HEK293 (cell line): ENCODE data around the gene SLC30A3.

Experiments used
- BCL11B ChIP-seq: fragments of 450-650 bp; formaldehyde crosslinking; IDR thresholded peaks from 2 replicates; pipeline ENCODE4 v1.5.1; 2016; ENCODE audit warnings: low read depth, missing biosample characterization, missing genetic modification characterization
- CTCF ChIP-seq: fragments of 450-650 bp; formaldehyde crosslinking; IDR thresholded peaks from 2 replicates; pipeline ENCODE4 v1.5.1; 2016; ENCODE audit warnings: missing biosample characterization, missing genetic modification characterization
- HOXD13 ChIP-seq: sonication (generic); formaldehyde crosslinking; IDR thresholded peaks from 2 replicates; pipeline ENCODE4 v1.8.0; 2022; ENCODE audit warnings: missing genetic modification reagents, borderline replicate concordance
- SETDB1 ChIP-seq: IDR thresholded peaks from one replicate; pipeline ENCODE4 v1.6.1; 2017; ENCODE audit warnings: mild to moderate bottlenecking, low read length, moderate library complexity, mixed read lengths; ENCODE audit not compliant: insufficient read length
- SP3 ChIP-seq: fragments of 450-650 bp; formaldehyde crosslinking; IDR thresholded peaks from 2 replicates; pipeline ENCODE4 v1.5.1; 2016; ENCODE audit warnings: missing biosample characterization, missing genetic modification characterization
- SP7 ChIP-seq: fragments of 450-650 bp; formaldehyde crosslinking; IDR thresholded peaks from 2 replicates; pipeline ENCODE4 v1.5.1; 2016; ENCODE audit warnings: missing biosample characterization, missing genetic modification characterization
- TCF7L2 ChIP-seq: IDR thresholded peaks from 2 replicates; pipeline ENCODE4 v1.6.1; 2011; ENCODE audit warnings: low read depth, mild to moderate bottlenecking, inconsistent platforms, low read length, moderate library complexity, borderline replicate concordance
- ZBTB49 ChIP-seq: fragments of 450-650 bp; formaldehyde crosslinking; IDR thresholded peaks from 2 replicates; pipeline ENCODE4 v1.5.1; 2016; ENCODE audit warnings: missing biosample characterization, missing genetic modification characterization, low read depth
- ZNF18 ChIP-seq: fragments of 450-650 bp; formaldehyde crosslinking; IDR thresholded peaks from 2 replicates; pipeline ENCODE4 v1.5.1; 2016; ENCODE audit warnings: missing biosample characterization, missing genetic modification characterization
- ZNF19 ChIP-seq: fragments of 450-650 bp; formaldehyde crosslinking; IDR thresholded peaks from 2 replicates; pipeline ENCODE4; 2016; ENCODE audit warnings: missing biosample characterization, missing genetic modification characterization, low read depth
- ZNF23 ChIP-seq: fragments of 450-650 bp; formaldehyde crosslinking; IDR thresholded peaks from 2 replicates; pipeline ENCODE4 v1.5.1; 2016; ENCODE audit warnings: missing biosample characterization, missing genetic modification characterization, borderline replicate concordance
- ZNF24 ChIP-seq: fragments of 450-650 bp; formaldehyde crosslinking; IDR thresholded peaks from 2 replicates; pipeline ENCODE4 v1.5.1; 2016; ENCODE audit warnings: missing biosample characterization, missing genetic modification characterization
- ZNF292 ChIP-seq: fragments of 450-650 bp; formaldehyde crosslinking; IDR thresholded peaks from 2 replicates; pipeline ENCODE4 v1.5.1; 2016; ENCODE audit warnings: low read depth, missing biosample characterization, missing genetic modification characterization, borderline replicate concordance
- ZNF302 ChIP-seq: fragments of 450-650 bp; formaldehyde crosslinking; IDR thresholded peaks from 2 replicates; pipeline ENCODE4 v1.5.1; 2016; ENCODE audit warnings: missing biosample characterization, missing genetic modification characterization, low read depth
- ZNF423 ChIP-seq: fragments of 450-650 bp; formaldehyde crosslinking; IDR thresholded peaks from 2 replicates; pipeline ENCODE4 v1.5.1; 2016; ENCODE audit warnings: missing biosample characterization, missing genetic modification characterization
- ZNF433 ChIP-seq: fragments of 450-650 bp; formaldehyde crosslinking; IDR thresholded peaks from 2 replicates; pipeline ENCODE4 v1.5.1; 2016; ENCODE audit warnings: missing biosample characterization, missing genetic modification characterization, low read depth
- ZNF473 ChIP-seq: fragments of 450-650 bp; formaldehyde crosslinking; IDR thresholded peaks from 2 replicates; pipeline ENCODE4 v1.5.1; 2017; ENCODE audit warnings: missing biosample characterization, missing genetic modification characterization
- ZNF513 ChIP-seq: fragments of 450-650 bp; IDR thresholded peaks from 2 replicates; pipeline ENCODE4 v1.5.1; 2018; ENCODE audit warnings: missing biosample characterization, missing genetic modification characterization
- ZNF560 ChIP-seq: fragments of 450-650 bp; formaldehyde crosslinking; IDR thresholded peaks from 2 replicates; pipeline ENCODE4 v1.5.1; 2017; ENCODE audit warnings: missing biosample characterization, missing genetic modification characterization, borderline replicate concordance
- ZNF610 ChIP-seq: fragments of 450-650 bp; formaldehyde crosslinking; IDR thresholded peaks from 2 replicates; pipeline ENCODE4 v1.5.1; 2016; ENCODE audit warnings: missing biosample characterization, missing genetic modification characterization, borderline replicate concordance
- ZNF664 ChIP-seq: fragments of 450-650 bp; formaldehyde crosslinking; IDR thresholded peaks from 2 replicates; pipeline ENCODE4 v1.5.1; 2016; ENCODE audit warnings: missing biosample characterization, missing genetic modification characterization
- ZNF776 ChIP-seq: fragments of 450-650 bp; formaldehyde crosslinking; IDR thresholded peaks from 2 replicates; pipeline ENCODE4 v1.5.0; 2017; ENCODE audit warnings: missing biosample characterization, missing genetic modification characterization, borderline replicate concordance
- ZNF792 ChIP-seq: fragments of 450-650 bp; formaldehyde crosslinking; IDR thresholded peaks from 2 replicates; pipeline ENCODE4 v1.5.1; 2016; ENCODE audit warnings: missing biosample characterization, missing genetic modification characterization
- ZNF837 ChIP-seq: fragments of 450-650 bp; formaldehyde crosslinking; IDR thresholded peaks from 2 replicates; pipeline ENCODE4 v1.5.1; 2016; ENCODE audit warnings: missing biosample characterization, missing genetic modification characterization
- TF ChIP-seq, protein P1 (sequence below): fragments of 450-650 bp; formaldehyde crosslinking; IDR thresholded peaks from 2 replicates; pipeline ENCODE4 v1.5.1; 2017; ENCODE audit warnings: missing biosample characterization, missing genetic modification characterization
- TF ChIP-seq, protein P2 (sequence below): fragments of 450-650 bp; formaldehyde crosslinking; IDR thresholded peaks from 2 replicates; pipeline ENCODE4 v1.5.1; 2016; ENCODE audit warnings: missing biosample characterization, missing genetic modification characterization
- TF ChIP-seq, protein P3 (sequence below): IDR thresholded peaks from 2 replicates; pipeline ENCODE4 v1.6.1; 2011; ENCODE audit warnings: mild to moderate bottlenecking, low read depth, low read length, borderline replicate concordance

Gene SLC30A3

DNA sequence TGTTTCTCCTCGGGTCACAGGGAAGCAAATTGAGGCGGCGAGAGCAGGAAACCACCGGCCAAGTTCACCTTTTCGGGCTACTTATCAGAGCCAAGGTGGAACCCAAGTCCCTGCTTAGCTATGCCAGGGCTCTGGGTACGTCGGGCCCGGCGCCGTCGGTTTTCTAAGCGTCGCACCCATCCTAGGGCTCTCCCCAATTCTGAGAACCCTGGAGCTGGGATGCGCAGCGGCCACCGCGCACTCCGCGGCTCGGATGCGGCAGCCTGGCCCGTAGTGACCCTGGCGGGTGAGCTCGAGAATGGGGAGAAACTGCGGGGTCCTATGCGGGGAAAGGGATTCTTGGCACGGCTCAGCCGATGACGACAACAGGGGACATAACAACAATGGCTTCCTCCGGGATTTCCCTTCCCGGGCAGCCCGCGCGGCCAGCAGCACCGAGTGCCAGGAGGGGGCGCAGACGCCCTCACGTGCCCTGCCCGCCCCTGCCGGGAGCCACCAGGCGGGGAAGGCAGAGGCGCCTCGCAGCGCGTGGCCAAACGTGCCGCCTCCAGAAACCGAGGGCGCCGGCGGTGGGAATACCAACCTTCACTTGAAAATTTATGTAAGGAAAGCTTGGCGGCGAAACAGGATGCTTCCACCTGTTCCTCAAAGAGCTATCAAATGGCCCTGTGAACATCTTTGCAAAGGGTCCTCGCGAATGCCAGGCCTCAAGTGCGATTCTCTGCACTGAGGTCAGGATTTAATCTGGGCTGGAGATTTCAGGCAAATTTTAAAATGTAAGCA lies 2.1 kb upstream of the SLC30A3 start (continued):
- no peak for TF ChIP-seq ZNF24
- TF ChIP-seq ZNF610 (tag by site-specific recombination): 0 out of 2 replicates have a peak, but pooled peaks have one; percentile 32
- TF ChIP-seq ZNF837: no peak
- no peak for TF ChIP-seq ZBTB49 (tag by site-specific recombination)
- TF ChIP-seq ZNF18 (tag by site-specific recombination): no peak
- no peak for TF ChIP-seq SETDB1
- TF ChIP-seq HOXD13 (CRISPR knock-in tag): no peak
- TF ChIP-seq, protein P1, sequence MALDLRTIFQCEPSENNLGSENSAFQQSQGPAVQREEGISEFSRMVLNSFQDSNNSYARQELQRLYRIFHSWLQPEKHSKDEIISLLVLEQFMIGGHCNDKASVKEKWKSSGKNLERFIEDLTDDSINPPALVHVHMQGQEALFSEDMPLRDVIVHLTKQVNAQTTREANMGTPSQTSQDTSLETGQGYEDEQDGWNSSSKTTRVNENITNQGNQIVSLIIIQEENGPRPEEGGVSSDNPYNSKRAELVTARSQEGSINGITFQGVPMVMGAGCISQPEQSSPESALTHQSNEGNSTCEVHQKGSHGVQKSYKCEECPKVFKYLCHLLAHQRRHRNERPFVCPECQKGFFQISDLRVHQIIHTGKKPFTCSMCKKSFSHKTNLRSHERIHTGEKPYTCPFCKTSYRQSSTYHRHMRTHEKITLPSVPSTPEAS (tag by site-specific recombination): no peak
- no peak for TF ChIP-seq BCL11B (tag by site-specific recombination)
- no peak for TF ChIP-seq TCF7L2
- no peak for TF ChIP-seq ZNF513 (tag by site-specific recombination)
- TF ChIP-seq ZNF664 (tag by site-specific recombination): no peak
- peak; percentile 98 for TF ChIP-seq CTCF (tag by site-specific recombination)
- no peak for TF ChIP-seq ZNF19 (tag by site-specific recombination)
- no peak for TF ChIP-seq ZNF433
- TF ChIP-seq ZNF302 (tag by site-specific recombination): no peak
- TF ChIP-seq, protein P2, sequence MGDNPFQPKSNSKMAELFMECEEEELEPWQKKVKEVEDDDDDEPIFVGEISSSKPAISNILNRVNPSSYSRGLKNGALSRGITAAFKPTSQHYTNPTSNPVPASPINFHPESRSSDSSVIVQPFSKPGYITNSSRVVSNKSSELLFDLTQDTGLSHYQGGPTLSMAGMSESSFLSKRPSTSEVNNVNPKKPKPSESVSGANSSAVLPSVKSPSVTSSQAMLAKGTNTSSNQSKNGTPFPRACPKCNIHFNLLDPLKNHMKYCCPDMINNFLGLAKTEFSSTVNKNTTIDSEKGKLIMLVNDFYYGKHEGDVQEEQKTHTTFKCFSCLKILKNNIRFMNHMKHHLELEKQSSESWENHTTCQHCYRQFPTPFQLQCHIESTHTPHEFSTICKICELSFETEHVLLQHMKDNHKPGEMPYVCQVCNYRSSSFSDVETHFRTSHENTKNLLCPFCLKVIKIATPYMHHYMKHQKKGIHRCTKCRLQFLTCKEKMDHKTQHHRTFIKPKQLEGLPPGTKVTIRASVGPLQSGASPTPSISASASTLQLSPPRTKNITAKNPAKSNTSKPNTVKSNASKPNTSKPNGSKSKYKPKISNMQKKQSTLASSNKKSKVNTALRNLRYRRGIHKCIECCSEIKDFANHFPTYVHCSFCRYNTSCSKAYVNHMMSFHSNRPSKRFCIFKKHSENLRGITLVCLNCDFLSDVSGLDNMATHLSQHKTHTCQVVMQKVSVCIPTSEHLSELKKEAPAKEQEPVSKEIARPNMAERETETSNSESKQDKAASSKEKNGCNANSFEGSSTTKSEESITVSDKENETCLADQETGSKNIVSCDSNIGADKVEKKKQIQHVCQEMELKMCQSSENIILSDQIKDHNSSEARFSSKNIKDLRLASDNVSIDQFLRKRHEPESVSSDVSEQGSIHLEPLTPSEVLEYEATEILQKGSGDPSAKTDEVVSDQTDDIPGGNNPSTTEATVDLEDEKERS (tag by site-specific recombination): no peak
- peak; percentile 43 for TF ChIP-seq SP7 (tag by site-specific recombination)
- TF ChIP-seq, protein P3, sequence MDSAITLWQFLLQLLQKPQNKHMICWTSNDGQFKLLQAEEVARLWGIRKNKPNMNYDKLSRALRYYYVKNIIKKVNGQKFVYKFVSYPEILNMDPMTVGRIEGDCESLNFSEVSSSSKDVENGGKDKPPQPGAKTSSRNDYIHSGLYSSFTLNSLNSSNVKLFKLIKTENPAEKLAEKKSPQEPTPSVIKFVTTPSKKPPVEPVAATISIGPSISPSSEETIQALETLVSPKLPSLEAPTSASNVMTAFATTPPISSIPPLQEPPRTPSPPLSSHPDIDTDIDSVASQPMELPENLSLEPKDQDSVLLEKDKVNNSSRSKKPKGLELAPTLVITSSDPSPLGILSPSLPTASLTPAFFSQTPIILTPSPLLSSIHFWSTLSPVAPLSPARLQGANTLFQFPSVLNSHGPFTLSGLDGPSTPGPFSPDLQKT: no peak
- TF ChIP-seq SP3 (tag by site-specific recombination): peak; percentile 20; the same call in 1 of the 2 replicates
- TF ChIP-seq ZNF776 (tag by site-specific recombination): no peak
- TF ChIP-seq ZNF423 (tag by site-specific recombination): 0 out of 2 replicates have a peak, but pooled peaks have one; percentile 18
- TF ChIP-seq ZNF473 (tag by site-specific recombination): no peak
- no peak for TF ChIP-seq ZNF560 (tag by site-specific recombination)
- TF ChIP-seq ZNF23 (tag by site-specific recombination): no peak
- TF ChIP-seq ZNF792: no peak
- TF ChIP-seq ZNF292: no peak
